GM18858 (cell line): ENCODE measurements around the gene FOXI3.

Experiments used
- ATAC-seq: cut with Tn5 transposase; IDR thresholded peaks from one replicate; pipeline ENCODE4 v1.9.1; 2021; ENCODE audit not compliant: unreplicated experiment

FOXI3 gene

GRCh38 chr2:88452565-88452905, at the start of gene FOXI3:
TSS of gene FOXI3 (minus strand) at chr2:88452693. CDS start at chr2:88452535, 158 bp downstream.
- no peak for ATAC-seq

DNA sequence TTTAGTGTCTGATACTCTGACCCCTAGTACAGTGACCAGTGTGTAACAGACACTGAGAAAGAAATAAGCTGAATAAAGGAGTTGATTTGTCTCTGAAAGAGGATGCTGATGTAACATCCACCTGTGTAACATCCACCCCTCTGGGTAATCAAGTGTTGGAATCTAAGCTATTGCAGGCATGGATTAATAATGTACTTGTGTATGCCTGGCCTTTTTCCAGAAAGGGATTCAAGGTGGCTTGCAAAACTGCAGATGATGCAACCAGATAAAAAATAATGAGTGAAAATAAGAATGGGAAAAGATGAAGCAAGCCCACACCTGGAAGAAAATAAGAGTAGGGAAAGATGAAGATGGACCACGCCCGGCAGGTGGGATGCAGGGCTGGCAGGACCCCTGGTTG, 48.2 kb upstream of the FOXI3 start:
- no peak for ATAC-seq

DNA sequence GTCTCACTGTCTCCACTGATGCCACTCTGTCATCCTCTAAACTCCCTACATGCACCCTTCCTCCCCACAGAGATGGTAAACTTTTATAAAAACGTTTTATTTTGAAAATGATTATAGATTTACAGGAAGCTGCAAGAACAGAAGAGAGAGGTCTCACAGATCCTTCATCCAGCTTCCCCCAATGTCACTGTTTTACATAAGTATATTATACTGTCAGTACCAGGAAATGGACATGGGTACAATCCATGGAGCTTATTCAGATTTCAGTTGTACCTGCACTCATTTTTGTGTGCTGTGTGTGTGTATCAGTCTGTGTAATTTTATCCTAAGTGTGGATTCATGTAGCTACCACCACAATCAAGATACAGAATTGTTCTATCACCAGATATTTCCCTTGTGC, 46.7 kb upstream of the FOXI3 start:
- ATAC-seq, result no peak

DNA sequence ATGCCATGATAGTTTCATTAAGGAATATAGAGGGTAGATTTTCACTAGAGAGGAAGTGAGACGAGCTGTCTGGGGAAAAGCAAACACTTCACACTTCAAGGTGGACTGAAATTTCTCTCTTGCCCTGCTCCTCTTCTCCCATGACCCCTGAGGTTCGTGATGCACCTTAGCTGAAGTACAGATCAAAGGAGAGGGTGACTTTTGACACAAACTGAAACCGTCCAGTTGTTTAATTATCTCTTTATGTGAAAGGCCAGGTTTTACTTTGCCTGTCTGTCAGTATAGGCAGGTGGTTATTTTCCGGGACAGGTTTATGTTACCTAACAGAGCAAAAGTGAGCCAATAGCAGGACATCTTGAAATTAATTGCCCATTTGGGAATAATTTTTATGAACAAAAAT, 41.0 kb upstream of the FOXI3 start:
- ATAC-seq, result no peak

- ATAC-seq, result no peak
These were observed 39.5 kb upstream of the FOXI3 start for GRCh38 chr2:88492002-88492401.

GRCh38 chr2:88489181-88489580, 36.7 kb upstream of the FOXI3 start:
- ATAC-seq, result no peak

DNA sequence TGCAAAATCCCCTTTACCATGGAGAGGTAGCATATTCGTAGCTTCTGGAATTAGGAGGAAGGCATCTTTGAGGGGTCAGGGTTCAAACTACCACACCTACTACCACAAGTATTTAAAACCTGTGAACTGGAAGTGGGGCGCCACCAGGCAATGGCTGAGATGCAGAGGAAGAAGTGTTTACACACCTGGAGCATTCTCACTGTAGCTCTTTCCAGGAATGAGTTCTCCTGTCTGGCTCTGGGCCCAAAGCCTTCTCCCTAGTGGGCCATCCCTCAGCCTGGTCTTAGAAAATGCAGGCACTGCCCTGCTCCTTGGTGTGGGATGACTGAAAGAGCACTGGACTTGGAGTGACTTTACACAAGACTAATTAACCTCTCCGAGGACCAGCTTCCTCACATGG, 30.7 kb upstream of the FOXI3 start:
- ATAC-seq, result no peak

DNA sequence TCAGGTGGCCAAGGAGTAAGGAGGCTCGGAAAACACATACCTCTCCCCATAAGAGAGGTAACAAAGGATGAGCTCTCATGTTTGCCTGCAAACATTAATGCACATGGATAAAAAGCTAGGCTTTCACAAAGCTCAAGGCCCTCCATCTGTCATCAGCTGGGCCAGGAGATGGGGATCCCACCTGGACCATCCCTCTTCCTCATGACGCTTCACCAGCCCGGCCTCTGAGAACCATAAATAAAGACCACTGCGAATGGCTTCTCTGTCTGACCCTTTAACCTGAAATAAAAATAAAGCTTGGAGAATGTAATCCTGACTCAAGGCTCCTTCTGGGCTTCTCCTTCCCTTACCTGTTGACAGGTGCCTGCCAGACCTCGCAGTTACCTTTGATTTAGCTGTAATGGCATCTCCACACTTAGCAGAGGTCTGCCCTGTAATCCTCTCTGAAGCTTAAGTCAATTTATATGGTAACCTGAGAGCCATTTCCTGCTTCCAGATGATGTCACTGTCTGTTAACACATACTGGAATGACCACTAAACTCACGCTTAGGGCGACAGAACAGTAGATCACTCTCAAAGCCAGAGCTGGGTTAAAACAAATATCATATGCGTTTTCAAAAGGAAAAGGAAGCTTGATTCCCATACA, 29.3 kb upstream of the FOXI3 start:
- no peak for ATAC-seq

DNA sequence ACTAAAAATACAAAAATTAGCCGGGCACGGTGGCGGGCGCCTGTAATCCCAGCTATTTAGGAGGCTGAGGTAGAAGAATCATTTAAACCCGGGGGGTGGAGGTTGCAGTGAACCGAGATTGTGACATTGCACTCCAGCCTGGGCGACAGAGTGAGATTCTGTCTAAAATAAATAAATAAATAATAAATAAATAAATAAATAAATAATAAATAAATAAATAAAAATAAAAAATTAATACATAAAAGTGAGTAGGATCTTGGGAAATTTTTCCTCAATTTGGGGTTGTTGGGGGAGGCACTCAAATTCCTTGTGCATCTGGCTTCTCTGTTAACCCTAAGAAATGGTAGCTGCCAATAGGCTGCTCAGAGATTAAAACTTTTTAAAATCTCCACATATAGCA, 20.3 kb upstream of the FOXI3 start:
- ATAC-seq, result no peak

DNA sequence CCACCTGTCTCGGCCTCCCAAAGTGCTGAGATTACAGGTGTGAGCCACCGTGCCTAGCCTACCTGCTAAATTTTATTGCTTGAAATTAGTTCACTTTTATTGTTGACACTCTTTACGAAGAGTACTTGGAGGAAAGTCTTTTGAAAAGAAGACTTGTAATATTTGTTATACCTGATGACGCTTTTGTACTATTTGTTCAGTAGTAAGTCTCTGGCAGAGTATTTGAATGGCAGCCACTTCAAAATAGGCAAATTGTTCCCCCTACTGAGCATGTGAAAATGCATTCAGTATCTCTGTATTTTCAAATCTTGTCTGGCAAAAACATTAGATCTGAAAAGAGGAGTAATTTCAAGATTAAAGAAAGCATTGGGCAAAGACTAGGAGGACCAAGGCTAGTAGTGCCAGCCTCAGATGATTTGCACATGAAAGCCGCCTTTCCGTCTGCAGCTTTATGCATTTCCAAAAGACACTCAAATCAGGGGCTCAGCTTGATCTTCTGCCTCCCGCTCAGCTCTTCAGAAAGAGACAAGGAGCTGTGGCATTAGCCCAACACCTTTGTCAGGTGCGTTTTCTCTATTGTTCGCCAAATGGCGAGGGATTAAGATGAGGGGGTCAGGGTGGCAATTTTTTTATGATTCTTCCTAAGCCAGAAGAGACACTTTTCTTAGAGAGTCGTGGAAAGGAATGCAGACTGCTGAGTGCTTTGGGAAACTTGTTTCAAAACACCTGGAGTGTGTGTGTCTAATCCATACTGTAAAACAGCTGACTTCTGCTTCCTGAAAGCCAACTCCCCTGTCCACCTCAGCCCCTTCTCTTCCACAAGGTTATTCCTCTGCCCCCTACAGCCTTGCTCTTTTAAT, 18.8 kb upstream of the FOXI3 start:
- no peak for ATAC-seq

GRCh38 chr2:88469202-88470114, 17.0 kb upstream of the FOXI3 start:
- ATAC-seq, result no peak

DNA sequence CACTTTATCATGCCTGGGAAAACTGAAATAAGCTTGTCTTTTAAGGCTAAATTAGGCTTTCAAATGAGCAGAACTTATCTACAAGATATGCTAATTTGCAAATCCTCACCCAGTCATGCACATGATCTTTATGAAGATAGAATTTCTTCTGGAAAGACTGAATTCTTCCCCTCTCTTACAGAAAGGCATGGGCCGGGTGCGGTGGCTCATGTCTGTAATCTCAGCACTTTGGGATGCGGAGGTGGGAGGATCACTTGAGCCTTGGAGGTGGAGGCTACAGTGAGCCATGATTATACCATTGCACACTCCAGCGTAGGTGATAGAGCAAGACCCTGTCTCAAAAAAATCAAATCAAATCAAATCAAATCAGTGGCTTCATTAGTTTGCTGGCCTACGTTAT, 11.7 kb upstream of the FOXI3 start:
- ATAC-seq, result no peak

DNA sequence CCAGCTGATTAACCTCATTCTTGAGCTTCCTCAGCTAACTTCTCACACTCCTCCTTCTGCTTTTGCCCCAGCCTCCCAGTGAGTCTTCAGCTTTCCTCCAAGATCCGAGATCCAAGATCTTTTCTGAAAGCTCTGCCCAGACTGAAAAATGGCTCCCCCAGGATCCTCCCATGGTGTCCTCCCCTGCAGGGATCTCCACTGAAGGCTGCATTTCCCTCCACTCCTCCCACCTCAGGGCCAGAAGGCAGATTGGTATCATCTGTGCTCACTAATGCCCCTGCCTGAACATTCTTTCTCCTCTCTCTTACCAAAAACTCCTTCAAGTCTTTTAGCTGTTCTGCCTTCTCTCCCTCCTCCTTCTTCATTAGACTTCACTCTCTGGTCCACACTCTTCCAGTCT, 6.1 kb upstream of the FOXI3 start:
- no peak for ATAC-seq

GRCh38 chr2:88452980-88453582, 588 bp upstream of the FOXI3 start:
- no peak for ATAC-seq

GRCh38 chr2:88451811-88452564, 505 bp downstream of the FOXI3 start:
- ATAC-seq, result no peak

DNA sequence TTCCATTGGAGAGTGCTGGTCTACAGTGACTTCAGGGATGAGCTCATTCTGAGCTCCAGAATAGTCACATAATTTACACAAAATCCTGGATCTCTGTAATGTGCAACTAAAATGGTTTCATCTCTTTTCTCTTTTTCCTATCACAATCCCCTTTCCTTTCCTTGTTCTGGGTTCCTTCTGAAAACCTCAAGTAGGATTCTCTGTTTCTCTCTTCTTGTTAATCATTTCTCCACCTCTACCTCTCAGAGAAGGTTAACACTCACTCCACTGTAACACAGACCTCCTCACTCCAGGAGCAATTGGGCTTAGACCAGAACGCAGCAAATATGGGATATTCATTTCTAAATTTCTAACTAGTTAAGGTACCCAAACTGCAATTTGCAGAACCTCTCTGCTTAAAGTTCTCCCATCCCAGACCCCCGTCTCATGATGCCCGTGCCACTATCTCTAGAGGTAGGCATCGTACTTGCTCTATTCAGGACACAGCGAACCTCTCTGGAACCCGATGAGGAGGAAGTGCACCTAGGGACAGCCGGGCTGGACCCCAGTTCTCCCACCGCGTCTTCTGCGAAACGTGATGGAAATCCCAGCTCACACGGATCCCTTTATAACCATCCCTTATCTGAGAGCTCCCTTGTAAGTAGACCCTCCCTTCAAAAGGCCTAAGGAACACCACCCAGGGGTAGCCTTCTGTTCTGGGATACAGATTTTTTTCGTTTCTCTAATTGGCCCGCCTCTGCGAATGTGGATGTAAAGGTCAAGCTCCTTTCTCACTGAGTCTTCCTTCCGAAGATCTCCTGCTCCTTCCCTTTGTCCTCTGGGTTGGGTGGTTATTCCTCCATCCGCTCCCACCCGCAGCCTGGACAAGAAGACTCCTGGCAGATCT, 1.3 kb downstream of the FOXI3 start:
- no peak for ATAC-seq

- no peak for ATAC-seq
These were observed 2.3 kb downstream of the FOXI3 start for GRCh38 chr2:88450186-88450585.

DNA sequence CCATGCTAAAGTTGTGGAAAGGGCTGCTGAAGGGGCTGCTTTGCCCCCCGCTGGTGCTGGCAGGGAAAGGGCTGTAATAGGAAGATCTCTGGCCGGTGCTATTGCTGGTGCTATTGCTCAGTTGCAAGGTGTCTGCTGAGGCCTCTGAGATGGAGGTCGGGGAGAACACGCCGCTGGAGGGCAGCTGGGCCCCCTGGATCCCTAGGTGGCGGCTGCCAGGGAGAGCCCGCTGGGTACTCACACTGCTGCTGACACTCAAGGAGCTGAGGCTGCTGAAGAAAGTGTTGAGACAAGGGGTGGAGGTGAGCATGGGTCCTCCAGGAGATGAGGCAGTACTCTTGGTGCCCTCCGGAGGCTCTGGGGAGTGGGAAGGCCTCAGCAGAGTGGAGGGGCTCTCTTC, 4.2 kb downstream of the FOXI3 start:
- ATAC-seq, result no peak

- ATAC-seq, result no peak
These were observed 9.0 kb downstream of the FOXI3 start for GRCh38 chr2:88443353-88443938.
